ENCODE results near the gene PI4KB.

Gene PI4KB

DNA sequence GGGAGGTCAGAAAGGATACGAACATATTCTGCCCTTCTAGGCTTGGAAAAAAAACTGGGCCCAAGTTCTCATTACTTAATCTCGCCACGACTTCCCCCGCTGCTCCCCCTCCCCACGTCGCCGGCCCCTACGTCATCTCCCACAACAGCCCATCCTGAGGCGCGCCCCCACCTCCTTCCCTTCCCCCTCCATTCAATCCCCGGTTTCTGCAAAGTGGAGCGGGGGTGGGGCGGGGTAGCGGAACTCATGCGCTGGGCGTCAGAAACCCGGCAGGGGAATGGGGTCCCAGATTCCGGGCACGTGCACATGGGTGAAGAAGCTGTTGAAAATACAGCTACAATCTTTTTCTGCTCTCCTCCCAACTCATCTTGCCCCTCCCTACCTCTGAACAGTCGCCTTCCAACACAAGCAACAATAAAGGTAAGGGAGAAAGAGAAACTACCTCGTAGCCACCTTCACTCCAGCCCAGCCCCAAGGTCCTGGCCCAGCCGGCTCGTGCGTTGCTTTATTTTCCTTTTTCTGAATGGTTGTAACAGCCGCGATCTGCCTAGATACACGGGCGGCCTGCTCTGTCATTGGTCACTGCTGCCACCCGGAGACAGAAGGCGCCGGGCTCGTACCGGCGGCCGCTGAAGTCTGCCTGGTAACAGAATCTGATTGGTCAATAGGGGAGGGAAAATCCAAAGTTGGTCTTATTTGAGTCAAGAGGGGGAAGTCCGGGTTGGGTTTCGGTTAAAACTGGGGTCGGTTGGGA lies 19.7 kb upstream of the PI4KB start, which contains the start of gene RFX5:
TSS of gene RFX5 (minus strand) at position 484 of the 754 bp plus-strand sequence. CDS start 932 bp downstream, outside the sequence.
- Histone ChIP-seq H3K27ac (peak within 1 kb of the TSS; percentile 99), H3K27me3 (no peaks in the 10 kb centered on the region), H3K4me1 (peaks cover 57% of the 10 kb centered on the region), H3K9me3 (peaks cover 30% of the 10 kb centered on the region), H3K36me3 (peaks cover 45% of the 10 kb centered on the region), H3K9ac (peak within 1 kb of the TSS; percentile 96), H4K20me1 (peaks cover 21% of the 10 kb centered on the region; the same call in 1 of the 2 replicates), H3K4me3 (peak within 1 kb of the TSS; percentile 72), H3K4me2 (peak within 1 kb of the TSS; percentile 99)
- TF ChIP-seq Cebpa-rat (IDR thresholded peaks at IDR 0.05): no peak

DNA sequence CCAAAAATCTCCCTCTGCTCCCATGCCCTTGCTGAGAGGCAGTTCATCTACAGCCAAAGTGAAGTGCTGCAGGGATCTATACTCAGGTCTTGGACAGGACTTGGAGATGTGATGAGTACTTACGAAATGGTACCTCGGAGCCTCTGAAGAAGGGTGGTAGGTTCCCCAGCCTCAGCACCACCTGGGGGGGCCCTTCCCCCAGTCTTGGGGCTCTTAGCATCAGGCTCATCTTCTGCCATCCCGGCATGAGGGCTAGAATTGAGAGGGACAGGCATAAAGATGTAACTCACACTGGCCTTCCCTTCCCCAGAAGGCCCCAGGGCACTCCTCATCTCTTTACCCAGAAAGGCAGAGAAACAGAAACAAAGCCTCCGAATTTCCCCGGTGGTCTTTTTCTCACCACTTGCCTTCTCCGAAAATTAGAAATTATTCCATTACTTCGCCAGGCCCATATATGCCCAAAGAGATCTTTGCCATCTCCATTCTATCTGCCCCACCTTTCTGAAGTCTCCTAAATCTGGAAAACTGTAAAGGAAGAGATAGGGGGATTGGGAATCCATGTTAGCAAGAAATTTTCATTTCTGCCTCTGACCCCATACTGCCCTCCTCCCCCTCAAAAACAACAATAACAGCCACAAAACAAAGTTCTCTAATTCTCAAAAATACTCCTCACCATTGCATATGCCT lies 19.0 kb upstream of the PI4KB start:
- H3K4me1 ChIP-seq: peaks cover 64% of the 10 kb centered on the region
- peak overlapping the region; percentile 99 for H3K4me2 ChIP-seq
- peaks cover 44% of the 10 kb centered on the region for H3K36me3 ChIP-seq
- no peaks in the 10 kb centered on the region for H3K27me3 ChIP-seq
- peaks cover 29% of the 10 kb centered on the region; the same call in 1 of the 2 replicates for H4K20me1 ChIP-seq
- peak overlapping the region; percentile 96 for H3K9ac ChIP-seq
- peak overlapping the region; percentile 72 for H3K4me3 ChIP-seq
- no peak for TF ChIP-seq Cebpa-rat (IDR thresholded peaks at IDR 0.05)
- H3K9me3 ChIP-seq: peaks cover 23% of the 10 kb centered on the region
- H3K27ac ChIP-seq: peak overlapping the region; percentile 99

DNA sequence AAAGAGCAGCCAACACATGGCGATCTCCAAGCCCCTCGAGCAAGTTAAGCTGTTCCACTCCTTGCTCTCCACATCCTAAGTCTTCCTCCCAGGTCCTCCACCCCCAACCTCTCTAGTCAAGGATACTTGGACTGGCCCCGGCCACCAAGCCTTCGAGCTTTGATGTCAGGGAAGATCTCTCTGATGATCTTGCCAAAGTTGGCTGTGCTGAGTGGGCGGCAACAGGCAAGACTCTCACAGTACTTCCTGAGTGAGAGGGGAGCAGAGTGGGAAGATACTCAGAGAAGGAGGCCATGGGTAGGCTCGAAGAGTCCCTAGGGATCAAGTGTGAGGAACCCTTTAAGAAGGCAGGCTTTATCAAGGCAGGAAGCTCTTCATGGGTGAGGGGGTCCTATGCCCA lies 17.1 kb upstream of the PI4KB start:
- Histone ChIP-seq H3K36me3 (peaks cover 40% of the 10 kb centered on the region), H3K27me3 (no peaks in the 10 kb centered on the region), H3K4me3 (peak overlapping the region; percentile 72), H3K9ac (0 out of 2 replicates have a peak overlapping the region, but pooled peaks have one; percentile 45), H3K9me3 (peaks cover 3% of the 10 kb centered on the region; the same call in 1 of the 2 replicates), H3K4me2 (peak overlapping the region; percentile 99), H4K20me1 (peaks cover 30% of the 10 kb centered on the region; the same call in 1 of the 2 replicates), H3K27ac (peak overlapping the region; percentile 52), H3K4me1 (peaks cover 77% of the 10 kb centered on the region)
- no peak for TF ChIP-seq Cebpa-rat (IDR thresholded peaks at IDR 0.05)

DNA sequence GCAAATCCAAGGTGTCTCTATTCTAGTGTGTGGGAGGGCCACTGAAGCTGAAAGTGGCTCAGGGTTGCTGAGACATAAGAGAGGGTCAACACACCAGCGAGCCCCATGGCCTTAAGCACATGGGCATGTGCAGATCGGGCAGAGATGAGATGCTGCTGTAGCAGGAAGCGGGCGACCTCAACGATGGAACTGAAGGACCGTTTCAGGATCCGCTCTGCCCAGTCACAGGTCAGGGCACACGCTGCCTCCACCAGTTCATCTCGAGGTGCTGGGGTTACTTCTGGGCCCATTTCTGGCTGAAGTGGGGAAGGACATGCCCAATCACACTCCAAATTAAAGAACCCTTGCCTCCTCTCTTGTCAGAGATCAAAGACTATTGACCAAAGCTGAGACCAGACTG lies 16.4 kb upstream of the PI4KB start:
- Histone ChIP-seq H3K4me2 (peak overlapping the region; percentile 99), H3K4me1 (peaks cover 74% of the 10 kb centered on the region), H3K27ac (0 out of 2 replicates have a peak overlapping the region, but pooled peaks have one; percentile 25), H3K9ac (no peak overlapping the region; the same call in 1 of the 2 replicates), H3K9me3 (no peaks in the 10 kb centered on the region), H4K20me1 (peaks cover 30% of the 10 kb centered on the region; the same call in 1 of the 2 replicates), H3K27me3 (no peaks in the 10 kb centered on the region), H3K4me3 (no peak overlapping the region), H3K36me3 (peaks cover 40% of the 10 kb centered on the region)
- no peak for TF ChIP-seq Cebpa-rat (IDR thresholded peaks at IDR 0.05)

DNA sequence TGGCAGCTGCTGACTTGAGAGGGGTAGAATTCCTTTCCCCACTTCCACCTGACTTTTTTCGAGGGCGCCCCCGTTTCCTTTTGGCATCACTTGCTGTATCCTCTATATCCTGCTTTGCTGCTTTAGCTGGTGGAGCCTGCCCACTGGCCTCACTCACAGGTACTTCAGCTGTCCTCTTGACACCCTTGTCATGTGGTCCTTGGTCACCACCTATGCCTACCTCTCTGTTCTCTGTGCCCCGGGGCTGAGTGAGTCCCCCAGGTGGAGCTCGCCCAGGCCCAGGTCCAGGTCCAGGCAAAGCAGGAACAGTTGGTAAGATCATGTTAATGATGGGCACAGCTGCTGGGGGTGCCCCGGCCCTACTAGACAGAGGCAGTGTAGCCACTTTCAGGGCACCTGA lies 15.4 kb upstream of the PI4KB start:
- Histone ChIP-seq H4K20me1 (peaks cover 30% of the 10 kb centered on the region; the same call in 1 of the 2 replicates), H3K4me1 (peaks cover 63% of the 10 kb centered on the region), H3K36me3 (peaks cover 40% of the 10 kb centered on the region), H3K4me3 (no peak overlapping the region), H3K27me3 (no peaks in the 10 kb centered on the region), H3K27ac (peak overlapping the region; percentile 25), H3K9me3 (no peaks in the 10 kb centered on the region), H3K9ac (peak overlapping the region; percentile 35; the same call in 1 of the 2 replicates), H3K4me2 (no peak overlapping the region)
- no peak for TF ChIP-seq Cebpa-rat (IDR thresholded peaks at IDR 0.05)

DNA sequence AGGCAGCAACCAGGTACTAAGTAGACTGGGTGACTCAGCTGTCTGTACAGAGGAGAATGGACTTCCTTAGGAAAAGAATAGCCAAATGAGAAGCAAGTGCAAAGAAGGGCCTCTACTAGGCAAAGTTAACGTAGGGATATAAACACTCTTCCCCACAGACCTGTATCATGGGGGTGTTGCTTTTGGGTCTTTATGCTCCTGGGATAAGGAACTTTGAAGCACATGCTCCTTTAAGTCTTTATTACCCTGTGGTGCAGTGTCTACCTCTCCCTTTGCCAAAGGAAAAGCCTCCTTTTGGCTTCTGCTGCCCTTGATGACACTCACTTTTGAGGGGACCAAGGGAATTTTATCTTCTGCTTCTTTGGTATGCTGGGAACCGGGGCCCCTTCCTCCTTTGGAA lies 14.8 kb upstream of the PI4KB start:
- Histone ChIP-seq H4K20me1 (peaks cover 30% of the 10 kb centered on the region; the same call in 1 of the 2 replicates), H3K4me1 (peaks cover 63% of the 10 kb centered on the region), H3K36me3 (peaks cover 40% of the 10 kb centered on the region), H3K27me3 (no peaks in the 10 kb centered on the region), H3K9me3 (no peaks in the 10 kb centered on the region), H3K4me3 (no peak overlapping the region), H3K27ac (peak overlapping the region; percentile 25), H3K4me2 (no peak overlapping the region), H3K9ac (0 out of 2 replicates have a peak overlapping the region, but pooled peaks have one; percentile 35)
- TF ChIP-seq Cebpa-rat (IDR thresholded peaks at IDR 0.05): no peak

DNA sequence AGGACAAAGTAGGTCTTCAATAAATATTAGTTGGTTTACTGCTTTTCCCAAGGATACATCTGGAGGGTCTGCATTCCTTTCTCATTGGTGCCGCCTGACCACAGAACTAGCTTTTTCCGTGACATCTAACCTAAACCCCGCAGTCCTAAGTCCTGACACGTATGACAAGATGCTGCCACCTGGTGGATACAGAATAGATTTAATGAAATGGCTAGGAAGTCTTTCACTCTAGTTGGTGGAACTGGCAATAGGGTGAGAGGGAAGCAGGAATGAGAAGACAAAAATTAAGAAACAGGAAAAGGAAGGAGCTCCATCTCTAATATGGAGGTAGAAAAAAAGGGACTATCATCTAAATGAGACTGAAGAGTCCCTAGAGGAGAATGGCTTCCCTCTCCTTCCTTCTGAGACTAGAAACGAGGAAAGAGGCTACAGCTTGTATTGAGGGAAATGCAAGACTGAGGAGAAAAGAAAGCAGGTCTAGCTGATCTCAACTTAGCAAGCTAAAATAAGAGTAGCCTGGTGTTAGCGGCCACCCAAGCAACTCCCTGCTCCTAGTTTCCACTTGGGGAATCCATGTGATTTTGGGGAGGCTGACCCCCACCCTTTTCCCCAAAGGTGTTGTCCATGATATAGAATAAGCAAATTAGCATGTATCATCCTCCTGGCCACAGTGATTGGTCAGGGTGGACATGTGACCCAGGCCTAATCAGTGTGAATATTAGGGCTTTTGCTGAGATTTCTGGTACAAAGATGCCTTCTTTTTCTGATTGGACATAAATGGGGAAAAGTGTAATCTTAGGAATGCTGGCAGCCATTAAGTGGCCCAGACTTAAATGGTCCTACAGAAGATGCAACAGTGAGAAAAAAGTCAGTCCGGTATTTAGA lies 13.9 kb upstream of the PI4KB start:
- no peaks in the 10 kb centered on the region for H3K27me3 ChIP-seq
- TF ChIP-seq Cebpa-rat (IDR thresholded peaks at IDR 0.05): no peak
- no peak overlapping the region for H3K4me3 ChIP-seq
- H3K9me3 ChIP-seq: no peaks in the 10 kb centered on the region
- peak overlapping the region; percentile 25; the same call in 1 of the 2 replicates for H3K27ac ChIP-seq
- peak overlapping the region; percentile 38 for H3K4me2 ChIP-seq
- peaks cover 61% of the 10 kb centered on the region for H3K4me1 ChIP-seq
- peak overlapping the region; percentile 15; the same call in 1 of the 2 replicates for H3K9ac ChIP-seq
- H3K36me3 ChIP-seq: peaks cover 40% of the 10 kb centered on the region
- peaks cover 30% of the 10 kb centered on the region; the same call in 1 of the 2 replicates for H4K20me1 ChIP-seq

DNA sequence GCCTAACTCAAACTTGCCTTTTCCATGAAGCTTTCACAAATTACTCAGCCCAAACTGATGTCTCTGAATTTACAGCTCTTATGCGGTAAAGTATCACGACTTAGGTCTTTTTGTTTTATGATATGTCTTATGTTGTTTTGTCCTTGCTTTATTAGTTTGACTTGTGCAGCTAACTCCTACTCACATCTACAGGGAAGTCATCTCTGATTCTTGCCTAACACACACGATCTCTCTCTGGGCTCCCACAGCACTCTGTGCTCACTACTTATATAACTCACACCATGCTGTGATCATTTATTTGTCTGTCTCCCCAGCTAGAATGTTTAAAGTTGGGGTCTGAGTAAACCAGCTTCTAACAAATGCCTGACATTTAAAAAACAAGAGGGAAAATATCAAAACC lies 9.3 kb upstream of the PI4KB start:
- Histone ChIP-seq H4K20me1 (peaks cover 5% of the 10 kb centered on the region; the same call in 1 of the 2 replicates), H3K4me3 (no peak overlapping the region), H3K9ac (no peak overlapping the region)

DNA sequence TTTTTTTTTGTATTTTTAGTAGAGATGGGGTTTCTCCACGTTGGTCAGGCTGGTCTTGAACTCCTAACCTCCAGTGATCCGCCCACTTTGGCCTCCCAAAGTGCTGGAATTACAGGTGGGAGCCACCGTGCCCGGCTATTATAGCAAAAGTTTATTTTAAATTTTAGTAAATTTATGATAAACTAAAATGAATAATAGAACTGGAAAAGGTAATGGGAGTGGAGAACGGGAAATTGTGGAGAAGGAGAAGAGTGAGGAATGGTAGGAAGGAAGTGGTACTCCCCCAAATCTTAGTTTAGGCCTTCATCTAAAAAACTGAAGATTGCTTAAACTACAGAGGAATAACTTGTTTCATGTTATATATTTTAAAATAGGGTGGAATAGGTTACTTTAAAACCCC lies 7.6 kb upstream of the PI4KB start:
- Histone ChIP-seq H3K4me3 (no peak overlapping the region), H3K9ac (no peak overlapping the region), H3K27me3 (no peaks in the 10 kb centered on the region), H3K36me3 (no peaks in the 10 kb centered on the region; the same call in 1 of the 2 replicates), H3K27ac (no peak overlapping the region), H3K9me3 (no peaks in the 10 kb centered on the region), H3K4me1 (peaks cover 8% of the 10 kb centered on the region), H3K4me2 (no peak overlapping the region), H4K20me1 (no peaks in the 10 kb centered on the region)
- TF ChIP-seq Cebpa-rat (IDR thresholded peaks at IDR 0.05): no peak

More for the DNA sequence above, 9.3 kb upstream of the PI4KB start:
- peaks cover 16% of the 10 kb centered on the region for H3K4me1 ChIP-seq
- TF ChIP-seq Cebpa-rat (IDR thresholded peaks at IDR 0.05): no peak
- no peaks in the 10 kb centered on the region for H3K9me3 ChIP-seq
- H3K27ac ChIP-seq: no peak overlapping the region
- H3K4me2 ChIP-seq: no peak overlapping the region
- peaks cover 3% of the 10 kb centered on the region for H3K36me3 ChIP-seq
- no peaks in the 10 kb centered on the region for H3K27me3 ChIP-seq
